HG03432 (cell line): ENCODE results near the gene SMDT1.

Experiments used
- ATAC-seq: cut with Tn5 transposase; IDR thresholded peaks from one replicate; pipeline ENCODE4 v1.9.1; 2021; ENCODE audit warnings: mild to moderate bottlenecking, moderate library complexity; ENCODE audit not compliant: unreplicated experiment

Gene SMDT1

GRCh38 chr22:42079319-42080251 is at the start of gene SMDT1:
TSS of gene SMDT1 (plus strand) at chr22:42079700. CDS start at chr22:42079769, 69 bp downstream.
- ATAC-seq: peak; percentile 86

- ATAC-seq: no peak
These were observed 46.0 kb upstream of the SMDT1 start for GRCh38 chr22:42033263-42034181.

GRCh38 chr22:42035256-42035655 is 44.2 kb upstream of the SMDT1 start:
- ATAC-seq: no peak

- no peak for ATAC-seq
These were observed 40.2 kb upstream of the SMDT1 start for GRCh38 chr22:42039271-42039670.

- ATAC-seq: no peak
These were observed 37.7 kb upstream of the SMDT1 start for GRCh38 chr22:42041784-42042183.

GRCh38 chr22:42050641-42051180 is 28.8 kb upstream of the SMDT1 start:
- ATAC-seq: no peak

GRCh38 chr22:42052765-42053164 is 26.7 kb upstream of the SMDT1 start:
- ATAC-seq: no peak

- no peak for ATAC-seq
These were observed 22.6 kb upstream of the SMDT1 start for GRCh38 chr22:42056757-42057511.

- ATAC-seq: no peak
These were observed 19.0 kb upstream of the SMDT1 start for GRCh38 chr22:42060489-42060888.

GRCh38 chr22:42061041-42061440 is 18.5 kb upstream of the SMDT1 start:
- no peak for ATAC-seq

- ATAC-seq: no peak
These were observed 16.9 kb upstream of the SMDT1 start for GRCh38 chr22:42062506-42063170.

- no peak for ATAC-seq
These were observed 14.9 kb upstream of the SMDT1 start for GRCh38 chr22:42064629-42065028.

- no peak for ATAC-seq
These were observed 13.9 kb upstream of the SMDT1 start for GRCh38 chr22:42065438-42066125.

- no peak for ATAC-seq
These were observed 13.3 kb upstream of the SMDT1 start for GRCh38 chr22:42066126-42066761.

- ATAC-seq: no peak
These were observed 12.6 kb upstream of the SMDT1 start for GRCh38 chr22:42066937-42067336.

GRCh38 chr22:42067671-42068251 is 11.7 kb upstream of the SMDT1 start:
- no peak for ATAC-seq

- no peak for ATAC-seq
These were observed 11.2 kb upstream of the SMDT1 start for GRCh38 chr22:42068291-42068690.

GRCh38 chr22:42069801-42070516 is 9.5 kb upstream of the SMDT1 start:
- ATAC-seq: peak; percentile 5
